Stimulated activated CD4-positive, alpha-beta T cell treated with anti-CD3 and anti-CD28 coated beads, TNF-alpha, amount 100 ng/mL, for 24 hours (primary cell): ENCODE measurements around the gene LRP1B.

Experiments
- DNase-seq, 3 experiments: peaks; one replicate each; pipeline ENCODE4 v3.0.0-alpha.2; 2020; ENCODE audit warnings: low read depth in 3 of 3

LRP1B gene

DNA sequence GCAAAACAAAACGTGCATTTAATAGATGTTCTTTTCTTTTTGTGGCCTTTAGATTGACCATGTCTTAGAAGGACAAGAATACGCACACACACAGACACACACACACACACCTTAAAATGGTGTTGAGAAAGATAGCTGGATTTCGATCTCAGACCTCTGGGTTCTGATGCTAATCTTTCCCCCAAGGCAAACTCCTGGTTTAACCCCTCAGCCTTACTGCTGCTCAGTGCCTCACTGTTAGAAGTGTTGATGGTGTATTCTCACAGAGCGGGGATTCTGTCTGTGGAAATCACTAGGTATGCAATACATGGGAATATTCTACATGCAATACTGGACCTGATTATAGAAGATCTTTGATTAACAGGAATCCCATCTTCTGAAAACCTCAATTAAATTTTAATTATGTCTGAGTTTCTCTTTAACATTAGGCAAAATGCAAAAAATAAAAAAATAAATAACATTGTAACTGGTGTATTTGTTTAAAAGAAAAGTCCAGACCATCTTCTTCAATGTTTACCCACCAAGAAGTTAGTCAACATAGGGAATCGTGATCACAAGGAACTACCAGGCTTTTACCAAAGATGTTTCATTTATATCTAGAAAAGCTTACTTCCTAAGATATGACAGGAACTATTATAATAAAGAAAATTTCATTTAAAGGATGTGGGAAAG, 613.5 kb downstream of the LRP1B start:
- DNase-seq, result no peak

DNA sequence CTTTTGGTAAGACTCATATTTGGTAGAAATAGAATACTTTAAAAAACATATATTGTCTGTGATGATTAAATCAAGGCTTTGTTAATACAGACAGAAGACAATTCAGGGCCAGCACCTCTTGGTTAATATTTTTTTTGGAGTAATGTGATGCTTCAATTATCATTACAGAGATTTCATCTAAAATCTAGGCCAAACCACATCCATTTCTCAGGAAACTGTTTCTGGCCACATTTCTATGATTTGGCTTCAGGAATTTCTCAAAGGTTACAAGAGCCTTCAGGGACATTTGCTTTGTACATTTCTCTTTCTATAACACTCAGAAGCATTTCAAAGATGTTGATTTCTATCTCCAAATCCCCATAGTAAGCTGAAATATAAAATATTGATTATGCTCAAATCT, 614.9 kb downstream of the LRP1B start:
- no peak for DNase-seq

GRCh38 chr2:141513853-141514252, 617.0 kb downstream of the LRP1B start:
- no peak for DNase-seq

DNA sequence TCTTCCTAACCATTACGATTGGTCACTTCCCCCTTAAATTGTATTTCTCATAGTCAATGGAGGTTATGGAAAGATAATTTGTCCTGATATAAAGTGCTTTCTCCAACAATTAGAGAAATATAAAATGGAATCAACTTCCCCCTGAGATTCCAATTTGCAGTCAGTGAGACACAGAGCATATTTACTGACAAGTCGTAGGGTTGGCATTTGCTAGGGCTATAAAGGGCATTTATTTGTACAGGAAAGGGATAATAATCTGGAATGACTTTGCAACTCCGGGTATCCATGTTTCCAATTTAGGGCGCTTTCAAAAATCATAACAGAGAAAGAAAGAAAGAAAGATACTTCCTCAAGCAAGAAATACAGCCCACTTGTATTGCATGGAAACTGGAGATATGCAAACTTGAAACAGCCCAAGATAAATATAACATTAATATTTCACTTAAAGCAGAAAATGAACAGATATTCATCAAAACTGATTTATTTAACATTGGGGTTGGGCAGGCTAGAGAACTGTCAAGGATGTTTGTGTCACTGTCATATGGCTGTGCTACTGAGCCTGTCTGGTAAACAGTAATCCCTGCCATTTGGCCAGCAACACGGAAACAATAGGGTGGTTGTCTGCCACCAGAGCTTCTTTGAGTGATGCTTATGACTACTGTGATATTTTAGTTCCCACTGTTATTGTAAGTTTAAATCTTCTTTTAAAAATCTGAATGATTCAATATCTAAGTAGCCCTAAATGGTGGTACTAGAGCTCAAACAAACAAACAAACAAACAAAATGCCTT, 621.8 kb downstream of the LRP1B start:
- no peak for DNase-seq

DNA sequence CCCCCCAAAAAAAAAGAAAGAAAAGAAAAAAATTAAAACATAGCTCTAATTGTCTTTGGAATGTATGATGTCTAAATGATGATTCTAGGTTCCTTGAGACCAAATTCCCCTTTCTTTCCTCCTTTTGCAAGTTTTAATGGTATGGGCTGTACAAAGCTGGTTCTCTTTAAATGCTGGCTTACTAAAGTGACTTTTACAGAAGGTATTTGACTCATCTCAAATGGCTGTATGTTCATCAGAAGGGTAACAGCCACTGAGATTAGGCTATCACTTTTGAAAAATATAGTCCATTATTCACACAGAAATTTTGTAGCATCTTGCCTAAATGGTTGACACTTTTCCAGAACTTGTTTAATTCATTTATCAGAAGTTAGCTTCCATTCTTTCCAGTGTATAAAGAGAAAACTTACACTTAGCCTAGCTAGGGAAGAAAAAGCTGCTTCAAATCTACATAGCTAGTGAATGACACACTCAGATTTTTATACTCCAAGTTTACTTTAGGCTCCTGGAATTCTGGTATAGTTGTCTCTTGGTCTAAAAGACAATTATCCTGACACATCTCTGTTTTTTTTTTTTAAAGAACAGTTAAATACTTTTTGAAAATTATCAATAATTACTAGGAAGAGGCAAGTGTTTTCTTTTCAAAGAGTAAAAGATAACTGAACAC, 622.6 kb downstream of the LRP1B start:
- no peak for DNase-seq

- DNase-seq, result no peak
Measured at GRCh38 chr2:141506135-141506534, 624.7 kb downstream of the LRP1B start.

- DNase-seq, result no peak
Measured at GRCh38 chr2:141501752-141502151, 629.1 kb downstream of the LRP1B start.

- no peak for DNase-seq
Measured at GRCh38 chr2:141499123-141499522, 631.7 kb downstream of the LRP1B start.

DNA sequence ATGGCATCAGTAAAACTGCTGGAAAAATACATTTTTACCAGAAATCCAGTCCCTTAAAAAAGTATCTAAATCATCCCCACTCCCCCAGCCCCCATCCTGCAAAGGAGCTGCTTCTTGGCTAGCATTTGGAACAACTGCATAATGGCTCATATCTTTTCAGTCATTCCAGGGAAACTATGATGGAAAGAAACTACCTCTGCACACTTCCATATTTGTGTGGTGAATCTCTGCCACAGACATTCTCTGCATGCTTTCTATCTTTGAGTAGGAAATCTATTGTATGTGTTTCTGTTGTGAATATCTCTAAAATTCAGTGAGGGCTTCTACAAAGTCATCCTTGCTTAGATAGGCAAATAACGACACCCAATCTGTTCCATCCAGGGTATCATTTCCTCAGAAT, 632.3 kb downstream of the LRP1B start:
- no peak for DNase-seq

- no peak for DNase-seq
Measured at GRCh38 chr2:141497272-141497671, 633.5 kb downstream of the LRP1B start.

DNA sequence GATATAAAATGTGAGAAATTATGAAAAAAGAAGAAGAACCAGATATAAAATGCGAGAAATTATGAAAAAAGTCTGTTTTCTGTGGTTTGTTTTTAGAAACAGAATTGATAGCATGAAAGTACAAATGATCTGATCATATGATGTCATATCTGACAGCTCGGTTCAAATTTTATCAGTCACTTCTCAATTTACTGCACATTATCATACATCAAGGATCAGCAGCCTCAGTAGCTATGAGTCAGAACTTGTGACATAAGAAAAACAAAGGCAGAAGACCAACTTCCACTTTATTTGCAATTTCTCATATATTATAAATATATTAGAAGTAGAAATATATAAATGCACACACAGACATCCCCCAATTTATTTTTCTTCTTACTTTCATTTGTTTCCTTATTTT, 634.0 kb downstream of the LRP1B start:
- no peak for DNase-seq

- no peak for DNase-seq
Measured at GRCh38 chr2:141493936-141494335, 636.9 kb downstream of the LRP1B start.

DNA sequence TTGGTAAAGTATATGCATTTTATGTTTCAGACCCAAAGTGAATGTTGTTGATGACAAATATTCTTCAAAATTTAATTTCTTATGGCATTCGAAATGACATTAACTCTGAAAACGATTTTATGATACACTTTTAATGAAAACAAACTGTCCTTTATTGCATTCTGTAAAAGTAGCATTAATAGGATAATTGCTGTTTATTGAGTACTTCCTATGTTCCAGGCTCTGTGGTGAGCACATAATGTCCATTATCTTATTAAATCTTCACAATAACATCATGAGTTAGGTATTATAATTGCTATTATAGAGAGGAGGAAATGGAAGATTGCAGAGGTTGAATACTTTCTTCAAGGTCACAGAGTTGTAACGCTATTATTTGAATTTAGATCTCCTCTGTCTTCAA, 638.0 kb downstream of the LRP1B start:
- DNase-seq, result no peak

GRCh38 chr2:141490886-141491285, 639.9 kb downstream of the LRP1B start:
- no peak for DNase-seq

GRCh38 chr2:141482697-141483096, 648.1 kb downstream of the LRP1B start:
- no peak for DNase-seq

DNA sequence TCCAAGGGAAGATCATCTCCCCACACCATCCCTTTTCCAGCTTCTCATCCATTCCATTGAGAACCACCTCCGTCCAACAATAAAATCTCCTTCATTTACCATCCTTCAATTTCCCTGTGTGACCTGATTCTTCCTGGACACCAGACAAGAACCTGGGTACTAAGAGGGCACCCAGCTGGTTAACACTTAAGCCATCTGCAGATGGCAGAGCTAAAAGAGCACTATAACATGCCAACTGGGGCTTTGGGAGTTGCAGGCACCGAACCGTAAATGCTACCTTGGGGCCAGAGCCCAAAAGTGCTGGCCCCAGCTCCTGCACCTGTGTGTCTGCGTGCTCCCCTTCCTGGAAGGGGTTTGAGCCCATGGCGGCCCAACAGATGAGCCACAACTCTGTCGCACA, 655.0 kb downstream of the LRP1B start:
- no peak for DNase-seq

DNA sequence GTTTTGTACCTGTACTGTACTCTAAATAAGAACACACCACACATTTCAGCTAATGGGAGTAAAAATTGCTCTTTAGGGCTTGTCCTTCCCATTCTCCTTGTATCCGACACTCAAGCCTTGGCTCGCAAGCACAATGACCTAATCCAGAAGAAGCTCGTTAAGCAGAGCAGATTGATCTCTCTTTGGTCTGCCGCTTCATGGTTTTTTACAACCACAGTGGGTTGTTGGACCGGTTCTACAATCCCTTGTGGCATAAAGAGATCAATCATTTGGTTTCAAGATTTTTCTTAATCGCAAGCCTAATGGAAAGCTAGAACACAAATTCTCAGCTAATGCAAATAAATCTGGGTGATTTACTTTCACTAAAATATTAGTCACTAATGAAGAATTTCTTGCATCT, 662.1 kb downstream of the LRP1B start:
- DNase-seq, result no peak

DNA sequence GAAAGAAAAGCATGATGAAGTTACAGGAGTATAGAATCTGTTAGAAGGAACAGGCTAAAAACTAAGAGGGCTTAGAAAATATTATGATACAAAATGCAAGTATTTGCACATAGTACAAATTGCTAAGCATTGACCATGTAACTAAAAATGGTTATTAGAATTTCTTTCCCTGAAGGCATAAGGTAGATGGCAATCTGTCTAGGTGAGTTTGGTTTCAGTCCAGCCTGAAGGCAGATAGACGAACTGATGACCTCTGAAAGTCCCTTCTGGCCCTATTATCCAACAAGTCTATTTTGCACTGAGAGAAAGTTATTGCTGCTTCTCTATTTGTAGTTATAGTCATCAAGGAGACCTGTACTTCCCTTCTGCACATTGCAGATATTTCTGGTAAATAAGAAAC, 663.5 kb downstream of the LRP1B start:
- DNase-seq, result no peak

DNA sequence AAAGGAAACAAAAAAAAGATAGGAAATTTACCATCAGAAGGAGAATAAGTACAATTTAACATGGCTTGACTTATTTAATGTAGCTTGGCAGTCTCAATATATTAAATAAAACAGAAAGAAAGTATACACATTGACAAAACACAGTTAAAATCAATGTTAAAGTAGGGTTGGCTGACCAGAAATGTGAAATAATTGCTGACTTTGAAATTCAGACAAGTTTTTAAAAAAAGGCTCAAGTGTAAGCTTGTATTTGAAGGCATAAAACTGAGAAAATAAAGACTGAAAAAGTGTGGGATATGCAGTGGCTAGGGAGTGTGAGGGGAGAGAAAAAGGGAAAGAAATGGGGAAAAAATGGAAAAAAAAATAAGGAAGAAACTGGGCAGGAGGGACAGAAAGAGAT, 665.8 kb downstream of the LRP1B start:
- DNase-seq, result no peak

- no peak for DNase-seq
Measured at GRCh38 chr2:141458351-141458750, 672.5 kb downstream of the LRP1B start.

- DNase-seq, result no peak
Measured at GRCh38 chr2:141455877-141456276, 674.9 kb downstream of the LRP1B start.

- DNase-seq, result no peak
Measured at GRCh38 chr2:141455211-141455826, 675.5 kb downstream of the LRP1B start.
